H54 (cell line): ENCODE measurements around the gene RAG1.

Experiments
- DNase-seq: peaks from one replicate; pipeline ENCODE4 v3.0.0; 2011; ENCODE audit warnings: low spot score, mixed read lengths; ENCODE audit not compliant: insufficient read length
- FAIRE-seq: peaks from 3 replicates; lab custom pipeline; 2011; peaks lifted over from hg19 to GRCh38; lab: Jason Lieb, UNC
- POLR2A ChIP-seq: IDR thresholded peaks from 2 replicates; pipeline ENCODE4 v1.6.1; 2011; ENCODE audit warnings: low read depth, mild to moderate bottlenecking, low read length

The RAG1 gene

GRCh38 chr11:36602135-36602534 is 34.3 kb downstream of the RAG1 start:
- FAIRE-seq (no peak), DNase-seq (no peak)
- no peak for TF ChIP-seq POLR2A

- no peak for TF ChIP-seq POLR2A
- FAIRE-seq (no peak), DNase-seq (no peak)
These were observed 37.7 kb downstream of the RAG1 start for GRCh38 chr11:36605221-36606216.

GRCh38 chr11:36608491-36609199 is 40.8 kb downstream of the RAG1 start:
- DNase-seq = no peak
- no peak for TF ChIP-seq POLR2A
- no peak for FAIRE-seq

GRCh38 chr11:36609383-36609782 is 41.6 kb downstream of the RAG1 start:
- FAIRE-seq = no peak
- TF ChIP-seq POLR2A = no peak
- no peak for DNase-seq

GRCh38 chr11:36615826-36616225 is 48.0 kb downstream of the RAG1 start:
- FAIRE-seq (peak; percentile 76), DNase-seq (no peak)
- no peak for TF ChIP-seq POLR2A

GRCh38 chr11:36617543-36618362 is 49.9 kb downstream of the RAG1 start:
- TF ChIP-seq POLR2A = no peak
- FAIRE-seq (peak; percentile 30), DNase-seq (no peak)

GRCh38 chr11:36618363-36619047 is 50.7 kb downstream of the RAG1 start:
- DNase-seq (no peak), FAIRE-seq (no peak)
- TF ChIP-seq POLR2A = no peak

- DNase-seq = no peak
- TF ChIP-seq POLR2A = no peak
- peak; percentile 55 for FAIRE-seq
These were observed 51.7 kb downstream of the RAG1 start for GRCh38 chr11:36619502-36619901.

GRCh38 chr11:36620246-36620645 is 52.4 kb downstream of the RAG1 start:
- DNase-seq (no peak), FAIRE-seq (no peak)
- no peak for TF ChIP-seq POLR2A

- FAIRE-seq (peak; percentile 96), DNase-seq (peak; percentile 3)
- no peak for TF ChIP-seq POLR2A
These were observed 54.8 kb downstream of the RAG1 start for GRCh38 chr11:36622431-36623136.

- TF ChIP-seq POLR2A = no peak
- FAIRE-seq = peak; percentile 43
- DNase-seq = no peak
These were observed 55.7 kb downstream of the RAG1 start for GRCh38 chr11:36623494-36623893.

- DNase-seq = no peak
- TF ChIP-seq POLR2A = no peak
These were observed 59.2 kb downstream of the RAG1 start for GRCh38 chr11:36627006-36627405.

More at GRCh38 chr11:36627006-36627405, 59.2 kb downstream of the RAG1 start:
- no peak for FAIRE-seq
